Activated B cell treated with CpG ODN at 0.5 μM for 24 hours (primary cell): ENCODE data around the gene TDRD12. TPM values are rescaled to one million over a fixed set of nuclear protein-coding genes. Genes with fewer than 3 reads are reported as not detected.
"Not testable (repeated sequence)": the region's sequence is repeated elsewhere in the genome, so short reads cannot be mapped to it uniquely, and the experiment has no call there.

ENCODE experiments used
- ATAC-seq: fragments of 200-7000 bp; cut with Tn5 transposase; one replicate; pipeline ENCODE4 v1.10.0; 2021; ENCODE audit warnings: low read depth, mild to moderate bottlenecking, moderate library complexity
- CTCF ChIA-PET: fragments of 350-600 bp; sonication (Branson Sonifier 250); formaldehyde crosslinking; loops from one replicate; lab custom pipeline; 2021; ENCODE audit warnings: antibody characterized with exemption; lab: Charles Lee
- POLR2A ChIA-PET: fragments of 350-600 bp; sonication (Branson Sonifier 250); formaldehyde crosslinking; loops from one replicate; lab custom pipeline; 2021; ENCODE audit warnings: antibody characterized with exemption; lab: Charles Lee
- DNase-seq: peaks from one replicate; pipeline ENCODE4 v3.0.0; 2022
- H3K27ac Mint-ChIP-seq: one replicate; pipeline ENCODE4 v1.8.0; 2020; ENCODE audit warnings: mixed read lengths
- H3K27me3 Mint-ChIP-seq: one replicate; pipeline ENCODE4 v1.8.0; 2021; ENCODE audit warnings: mixed read lengths
- H3K36me3 Mint-ChIP-seq: one replicate; pipeline ENCODE4 v1.8.0; 2021; ENCODE audit warnings: low read depth, mixed read lengths
- H3K4me1 Mint-ChIP-seq: one replicate; pipeline ENCODE4 v1.8.0; 2021; ENCODE audit warnings: mixed read lengths
- H3K4me3 Mint-ChIP-seq: one replicate; pipeline ENCODE4 v1.8.0; 2020; ENCODE audit warnings: mild to moderate bottlenecking, mixed read lengths
- H3K9me3 Mint-ChIP-seq: one replicate; pipeline ENCODE4 v1.8.0; 2020; ENCODE audit warnings: mixed read lengths
- CTCF ChIP-seq: fragments of 200-600 bp; IDR thresholded peaks from one replicate; pipeline ENCODE4 v1.8.0; 2022; ENCODE audit warnings: antibody characterized with exemption, mild to moderate bottlenecking
- intact Hi-C: fragments of 100-400 bp; cut with micrococcal nuclease; formaldehyde crosslinking; loops from one replicate; pipeline ENCODE4 v1.15.1; 2024
- total RNA-seq: library from RNA; stranded (reverse); gene quantifications from 2 replicates; pipeline ENCODE4 v1.2.3, GENCODE V29; 2022

Gene TDRD12
- total RNA-seq, 1 donor from 2014 or later: 1.2 TPM

- no peak for ATAC-seq
- CTCF ChIA-PET: no interaction called here
Observed at GRCh38 chr19:32720936-32721250, 1.3 kb downstream of the TDRD12 start.

GRCh38 chr19:32735936-32736335 is 16.4 kb downstream of the TDRD12 start:
- TF ChIP-seq CTCF: no peak
- CTCF ChIA-PET: no interaction called here
- H3K4me3 Mint-ChIP-seq: no peak overlapping the region
- no peaks in the 10 kb centered on the region for H3K9me3 Mint-ChIP-seq
- H3K27me3 Mint-ChIP-seq: peaks cover 2% of the 10 kb centered on the region
- POLR2A ChIA-PET: no interaction called here
- intact Hi-C loops: no loop called here
- H3K36me3 Mint-ChIP-seq: no peaks in the 10 kb centered on the region
- ATAC-seq: no peak
- H3K4me1 Mint-ChIP-seq: no peaks in the 10 kb centered on the region
- no peak for DNase-seq
- no peak overlapping the region for H3K27ac Mint-ChIP-seq

More at GRCh38 chr19:32720936-32721250, 1.3 kb downstream of the TDRD12 start:
- Mint-ChIP-seq H3K9me3 (peaks cover 4% of the 10 kb centered on the region), H3K4me1 (no peaks in the 10 kb centered on the region), H3K4me3 (no peak overlapping the region), H3K27me3 (no peaks in the 10 kb centered on the region), H3K36me3 (peaks cover 8% of the 10 kb centered on the region), H3K27ac (no peak overlapping the region)
- POLR2A ChIA-PET: no interaction called here
- DNase-seq: no peak
- TF ChIP-seq CTCF: no peak
- intact Hi-C loops: no loop called here

- ATAC-seq: no peak
- CTCF ChIA-PET: no interaction called here
- no peak for DNase-seq
- Mint-ChIP-seq H3K36me3 (no peaks in the 10 kb centered on the region), H3K27ac (no peak overlapping the region), H3K4me1 (no peaks in the 10 kb centered on the region), H3K4me3 (no peak overlapping the region), H3K9me3 (no peaks in the 10 kb centered on the region), H3K27me3 (peaks cover 4% of the 10 kb centered on the region)
- no peak for TF ChIP-seq CTCF
- intact Hi-C loops: no loop called here
- POLR2A ChIA-PET: no interaction called here
Observed at GRCh38 chr19:32743021-32743420, 23.5 kb downstream of the TDRD12 start.

GRCh38 chr19:32743447-32743846 is 23.9 kb downstream of the TDRD12 start:
- Mint-ChIP-seq H3K4me1 (no peaks in the 10 kb centered on the region), H3K4me3 (no peak overlapping the region), H3K36me3 (no peaks in the 10 kb centered on the region), H3K27ac (no peak overlapping the region), H3K9me3 (no peaks in the 10 kb centered on the region), H3K27me3 (peaks cover 7% of the 10 kb centered on the region)
- intact Hi-C loops: no loop called here
- ChIA-PET POLR2A (no interaction called here), CTCF (no interaction called here)
- no peak for TF ChIP-seq CTCF
- DNase-seq: no peak
- ATAC-seq: no peak

GRCh38 chr19:32744555-32745325 is 25.2 kb downstream of the TDRD12 start:
- TF ChIP-seq CTCF: no peak
- H3K9me3 Mint-ChIP-seq: no peaks in the 10 kb centered on the region
- ATAC-seq (no peak), DNase-seq (no peak)
- no peak overlapping the region for H3K27ac Mint-ChIP-seq
- no peak overlapping the region for H3K4me3 Mint-ChIP-seq
- intact Hi-C loops: no loop called here
- H3K27me3 Mint-ChIP-seq: peaks cover 13% of the 10 kb centered on the region
- H3K36me3 Mint-ChIP-seq: no peaks in the 10 kb centered on the region
- H3K4me1 Mint-ChIP-seq: no peaks in the 10 kb centered on the region
- CTCF ChIA-PET: no interaction called here
- POLR2A ChIA-PET: no interaction called here

GRCh38 chr19:32745594-32746251 is 26.2 kb downstream of the TDRD12 start:
- H3K4me3 Mint-ChIP-seq, H3K4me1 Mint-ChIP-seq, DNase-seq, H3K27ac Mint-ChIP-seq, H3K9me3 Mint-ChIP-seq, H3K36me3 Mint-ChIP-seq, CTCF ChIA-PET, intact Hi-C loops, POLR2A ChIA-PET, ATAC-seq: not testable (repeated sequence)
- H3K27me3 Mint-ChIP-seq: peaks cover 18% of the 10 kb centered on the region

- H3K27ac Mint-ChIP-seq, H3K36me3 Mint-ChIP-seq, H3K4me1 Mint-ChIP-seq, intact Hi-C loops, ATAC-seq, CTCF ChIA-PET, DNase-seq, H3K4me3 Mint-ChIP-seq, POLR2A ChIA-PET, H3K9me3 Mint-ChIP-seq: not testable (repeated sequence)
- peaks cover 23% of the 10 kb centered on the region for H3K27me3 Mint-ChIP-seq
Observed at GRCh38 chr19:32746631-32747196, 27.1 kb downstream of the TDRD12 start.
